Spleen (tissue), 11 donors: ENCODE results near the gene GDPD2. TPM values are rescaled to one million over a fixed set of nuclear protein-coding genes. Genes with fewer than 3 reads are reported as not detected.

Experiments
- DNase-seq: peaks from one replicate; pipeline ENCODE4 v3.0.0-alpha.2; 2020
- H3K27ac ChIP-seq, 8 donors: fragments of 200-600 bp; sonication (generic) in 7 of 8; 1 replicate in 4 of 8; 2 replicates in 4 of 8; pipeline versions ENCODE4 v1.5.0 to v1.8.0; 2016 to 2021; ENCODE audit warnings: inconsistent platforms in 4 of 8, mild to moderate bottlenecking in 4 of 8, moderate library complexity in 1 of 8
- H3K27me3 ChIP-seq, 7 donors: fragments of 200-600 bp; sonication (generic) in 6 of 7; replicated peaks in 1 of 7; 1 replicate in 4 of 7; 2 replicates in 3 of 7; pipeline versions ENCODE4 v1.5.0 to v1.8.0; 2016 to 2021; ENCODE audit warnings: inconsistent platforms in 3 of 7, mild to moderate bottlenecking in 1 of 7
- H3K36me3 ChIP-seq, 6 donors: fragments of 200-600 bp; sonication (generic) in 5 of 6; 1 replicate in 4 of 6; 2 replicates in 2 of 6; pipeline versions ENCODE4 v1.5.0 to v1.8.0; 2016 to 2021; ENCODE audit warnings: inconsistent platforms in 2 of 6
- H3K4me1 ChIP-seq, 6 donors: fragments of 200-600 bp; sonication (generic) in 5 of 6; 1 replicate in 3 of 6; 2 replicates in 3 of 6; pipeline versions ENCODE4 v1.5.0 to v1.8.0; 2016 to 2021; ENCODE audit warnings: inconsistent platforms in 3 of 6
- H3K4me3 ChIP-seq, 8 donors: fragments of 200-600 bp; sonication (generic) in 7 of 8; 1 replicate in 4 of 8; 2 replicates in 4 of 8; pipeline versions ENCODE4 v1.5.0 to v1.8.0; 2016 to 2021; ENCODE audit warnings: inconsistent platforms in 4 of 8, mild to moderate bottlenecking in 4 of 8, moderate library complexity in 2 of 8
- H3K9me3 ChIP-seq, 8 donors: fragments of 200-600 bp; sonication (generic) in 7 of 8; 1 replicate in 4 of 8; 2 replicates in 4 of 8; pipeline versions ENCODE4 v1.5.0 to v1.8.0; 2016 to 2021; ENCODE audit warnings: inconsistent platforms in 4 of 8
- CTCF ChIP-seq, 11 experiments: fragments of 200-600 bp in 7 of 11; fragments of 450-650 bp in 4 of 11; sonication (generic) in 4 of 11; IDR thresholded peaks in 8 of 11; conservative IDR thresholded peaks in 3 of 11; 1 replicate in 7 of 11; 2 replicates in 4 of 11; pipeline versions ENCODE4 v1.4.0 to v1.8.0; 2016 to 2021; ENCODE audit warnings: antibody characterized with exemption in 11 of 11, inconsistent platforms in 4 of 11, mild to moderate bottlenecking in 1 of 11
- POLR2A ChIP-seq, 3 donors: fragments of 450-650 bp; IDR thresholded peaks; one replicate each; pipeline ENCODE4 v1.5.1; 2017; ENCODE audit warnings: antibody characterized with exemption in 3 of 3, mild to moderate bottlenecking in 1 of 3
- POLR2AphosphoS5 ChIP-seq, 3 donors: sonication (generic); formaldehyde crosslinking; IDR thresholded peaks; one replicate each; pipeline ENCODE4 v1.5.1; 2017; ENCODE audit warnings: antibody characterized with exemption in 3 of 3
- WGBS, 5 donors: extraction: QIAGEN DNeasy Blood & Tissue Kit in 3 of 5; methylation state at CpG; one replicate each; pipeline versions ENCODE4 v1.1.5 to v1.1.7; 2013 to 2018; 5-methylcytosine and 5-hydroxymethylcytosine counted together
- intact Hi-C: fragments of 100-400 bp; cut with DNase I; formaldehyde crosslinking; loops from one replicate; pipeline ENCODE4 v1.15.0; 2023; ENCODE audit warnings: low total_unique reads
- polyA plus RNA-seq, 3 donors: library from polyadenylated mRNA; stranded (reverse); fragments of 200-250 nt; gene quantifications; one replicate each; pipeline ENCODE4 v1.2.1, GENCODE V29; 2013
- total RNA-seq, 7 donors: library from RNA; depleted of rRNA in 3 of 7; stranded (reverse); fragments of >200 nt in 3 of 7; fragmentation: NEBNext Ultra II Directional in 4 of 7; extraction: Animal tissue kit (Norgen Biotek cat#: 25700) in 4 of 7; gene quantifications; one replicate each; pipeline versions ENCODE4 v1.1.0 to v1.2.1, GENCODE V29; 2016 to 2021
- donor health status: healthy with polysubstance abuse.
- donor health status: DM: no; HTN: no; CAD: no; lungs with moderate emphysema.
- donor health status: DM: no; HTN: no; CAD: no.
- donor health status: Bipolar disorder and iron deficiency.
- donor health status: healthy.
- donor health status: DM: no; HTN: no; CAD: no.
- donor health status: DM: yes; HTN: yes; CAD: no.

GDPD2 gene
- total and polyA plus RNA-seq, 10 donors = 2.4 to 103 (median 63.7) TPM

DNA sequence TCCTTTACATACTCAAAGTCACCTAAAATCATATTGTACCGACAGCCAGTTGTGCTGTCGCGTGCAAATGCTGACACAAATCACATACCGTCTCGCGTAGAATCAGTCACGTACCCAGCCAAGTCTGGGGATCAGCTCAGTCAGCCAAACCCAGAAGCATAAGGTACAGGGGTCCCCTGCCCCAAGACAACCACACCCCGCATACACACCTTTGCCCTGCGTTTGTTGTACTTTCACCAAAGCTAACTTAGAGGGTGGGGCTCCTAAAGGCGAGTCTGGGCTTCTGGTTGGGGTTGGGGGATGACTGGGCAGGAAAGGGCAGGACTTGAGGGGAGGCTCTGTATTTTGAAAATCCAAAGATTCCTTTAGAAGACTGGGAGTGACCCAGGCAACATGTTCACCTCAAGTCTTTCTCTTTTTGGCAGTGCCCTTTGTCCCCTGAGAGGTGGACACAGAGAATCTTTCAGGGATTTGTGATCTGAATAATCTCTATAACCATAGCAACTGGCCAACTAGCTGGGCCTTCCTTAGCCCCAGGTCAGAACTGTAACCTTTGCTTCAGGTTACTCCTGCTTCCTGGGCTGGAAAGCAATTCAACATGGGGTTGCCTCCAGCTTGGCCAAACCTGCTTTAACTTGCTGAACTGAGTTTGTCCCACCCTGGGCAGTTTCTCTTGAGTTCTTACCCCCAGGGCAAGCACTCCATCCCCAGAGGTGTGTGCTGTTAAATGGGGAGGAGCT is 992 bp downstream of the GDPD2 start:
- intact Hi-C loops = no loop called here
- peaks cover 0 to 8% (median 0%) of the 10 kb centered on the region in 7 donors for H3K27me3 ChIP-seq
- no peak for DNase-seq
- H3K4me3 ChIP-seq = peak overlapping the region in 3 of 8 donors; percentile 12 to 38 (median 31)
- no peak for TF ChIP-seq POLR2A (IDR thresholded peaks at IDR 0.05)
- TF ChIP-seq POLR2AphosphoS5 (IDR thresholded peaks at IDR 0.05) = no peak
- no peak for TF ChIP-seq CTCF (IDR thresholded peaks at IDR 0.05 in 8 of 11, conservative IDR thresholded peaks at IDR 0.05 in 3 of 11)
- H3K9me3 ChIP-seq = no peaks in the 10 kb centered on the region
- H3K4me1 ChIP-seq = no peaks in the 10 kb centered on the region
- peaks cover 0 to 20% (median 0%) of the 10 kb centered on the region in 6 donors for H3K36me3 ChIP-seq
- 73 to 89% (median 86%) methylated on average over 10 of the region's 10 CpGs for WGBS, 5 donors
- H3K27ac ChIP-seq = peak overlapping the region in 4 of 8 donors; percentile 18 to 55 (median 46)

DNA sequence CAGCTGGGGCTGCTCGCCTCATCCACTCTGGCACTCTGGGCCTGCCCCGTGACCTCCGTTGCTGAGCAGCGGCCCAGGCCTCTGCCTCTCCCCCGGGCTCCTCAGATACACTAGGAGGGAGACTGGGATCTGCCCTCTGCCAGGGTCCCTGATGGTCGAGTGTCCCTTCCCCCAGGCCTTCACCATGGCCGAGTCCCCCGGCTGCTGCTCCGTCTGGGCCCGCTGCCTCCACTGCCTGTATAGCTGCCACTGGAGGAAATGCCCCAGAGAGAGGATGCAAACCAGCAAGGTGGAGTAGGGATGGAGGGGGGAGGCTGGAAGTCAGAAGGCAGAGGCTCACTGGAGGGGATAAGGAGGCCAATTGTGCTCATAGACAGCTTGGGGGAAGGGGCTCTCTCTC is 1.7 kb downstream of the GDPD2 start:
- Histone ChIP-seq H3K36me3 (peaks cover 0 to 13% (median 0%) of the 10 kb centered on the region in 6 donors), H3K4me1 (no peaks in the 10 kb centered on the region), H3K27ac (peak overlapping the region in 3 of 8 donors; percentile 2 to 55 (median 48)), H3K9me3 (no peaks in the 10 kb centered on the region), H3K4me3 (peak overlapping the region in 2 of 8 donors; percentile 10 to 25), H3K27me3 (peaks cover 0 to 8% (median 0%) of the 10 kb centered on the region in 7 donors)
- no peak for DNase-seq
- intact Hi-C loops = no loop called here
- 75 to 88% (median 87%) methylated on average over 7 to 10 of the region's 10 CpGs; no CpG with 5 or more reads in 1 of the 5 donors for WGBS, 5 donors
- TF ChIP-seq POLR2AphosphoS5 (IDR thresholded peaks at IDR 0.05) (no peak), POLR2A (IDR thresholded peaks at IDR 0.05) (no peak), CTCF (IDR thresholded peaks at IDR 0.05 in 8 of 11, conservative IDR thresholded peaks at IDR 0.05 in 3 of 11) (no peak)

GRCh38 chrX:70426286-70427278 is 3.5 kb downstream of the GDPD2 start:
- 81 to 96% (median 87%) methylated on average over 3 to 15 of the region's 15 CpGs for WGBS, 5 donors
- DNase-seq = no peak
- intact Hi-C loops = no loop called here
- Histone ChIP-seq H3K4me1 (no peaks in the 10 kb centered on the region), H3K9me3 (no peaks in the 10 kb centered on the region), H3K4me3 (no peak overlapping the region), H3K27ac (peak overlapping the region in 2 of 8 donors; percentile 15 to 21), H3K36me3 (no peaks in the 10 kb centered on the region), H3K27me3 (peaks cover 0 to 8% (median 0%) of the 10 kb centered on the region in 7 donors)
- TF ChIP-seq CTCF (IDR thresholded peaks at IDR 0.05 in 8 of 11, conservative IDR thresholded peaks at IDR 0.05 in 3 of 11) (no peak), POLR2A (IDR thresholded peaks at IDR 0.05) (no peak), POLR2AphosphoS5 (IDR thresholded peaks at IDR 0.05) (no peak)
